GM15510 (cell line): ENCODE results near the gene B4GAT1.

Experiments used
- POLR2A ChIP-seq: IDR thresholded peaks from 3 replicates; pipeline ENCODE4 v1.6.1; 2011; ENCODE audit warnings: borderline replicate concordance; ENCODE audit not compliant: insufficient read length; ENCODE audit errors: extremely low read depth

B4GAT1 gene

GRCh38 chr11:66332371-66333219 lies 14.8 kb downstream of the B4GAT1 start:
- TF ChIP-seq POLR2A = no peak

- no peak for TF ChIP-seq POLR2A
Observed at GRCh38 chr11:66331542-66332370, 15.7 kb downstream of the B4GAT1 start.

DNA sequence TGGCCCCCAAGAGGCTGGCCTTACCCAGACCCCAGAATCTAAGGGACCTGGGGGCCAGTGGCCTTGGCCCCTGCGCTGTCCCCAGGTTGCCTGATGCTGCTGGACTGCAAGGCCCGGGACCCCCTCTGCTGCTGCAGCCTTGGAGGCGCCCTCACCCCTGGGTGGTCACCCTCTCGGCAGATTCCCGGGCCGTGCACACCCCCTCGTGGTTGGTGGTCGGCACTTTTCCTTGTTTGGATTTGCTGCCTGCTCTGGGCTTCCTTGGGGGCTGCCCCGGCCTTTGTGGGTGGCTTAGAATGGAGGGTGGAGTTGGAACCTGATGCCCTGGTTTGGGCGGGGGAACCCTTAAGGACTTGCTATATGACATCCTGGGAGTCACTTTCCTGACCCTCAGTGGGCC lies 16.5 kb downstream of the B4GAT1 start:
- TF ChIP-seq POLR2A = no peak

- TF ChIP-seq POLR2A = no peak
Observed at GRCh38 chr11:66329165-66329673, 18.2 kb downstream of the B4GAT1 start.

DNA sequence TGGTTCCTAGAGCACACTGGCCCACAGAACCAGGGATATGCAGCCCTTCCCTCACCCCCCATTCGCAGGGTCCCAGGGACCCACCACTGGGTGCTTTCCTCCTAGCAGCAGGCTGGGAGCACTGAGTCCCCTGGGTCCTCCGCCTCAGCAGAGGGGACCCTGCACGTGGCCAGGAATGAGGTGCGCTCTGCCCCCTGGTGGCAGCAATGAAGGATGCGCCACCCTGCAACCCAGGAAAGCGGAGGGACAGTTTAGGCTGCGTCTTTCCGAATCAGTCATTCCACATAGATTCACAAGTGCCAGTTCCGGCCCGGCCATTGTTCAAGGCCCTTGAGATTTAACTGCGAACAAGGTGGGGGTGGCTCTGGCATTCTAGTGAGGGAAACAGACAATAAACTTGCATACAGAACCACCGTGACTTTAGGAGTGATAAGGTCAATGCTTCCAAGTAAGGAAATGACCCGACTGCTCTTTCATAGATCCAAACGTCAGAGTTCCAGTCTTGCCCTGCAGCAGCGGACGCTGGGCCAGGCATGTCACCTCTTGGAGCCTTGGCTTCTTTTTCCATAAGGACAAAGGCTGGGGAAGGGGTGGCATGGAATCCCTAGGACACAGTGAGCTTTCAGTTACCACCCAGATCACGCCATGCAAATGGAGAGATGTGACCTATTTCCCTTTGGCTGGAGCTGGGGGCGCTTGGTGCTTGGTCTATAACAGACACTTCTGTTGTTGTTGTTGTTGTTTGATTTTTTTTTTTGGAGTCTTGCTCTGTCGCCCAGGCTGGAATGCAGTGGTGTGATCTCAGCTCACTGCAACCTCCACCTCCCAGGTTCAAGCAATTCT lies 18.9 kb downstream of the B4GAT1 start:
- no peak for TF ChIP-seq POLR2A

DNA sequence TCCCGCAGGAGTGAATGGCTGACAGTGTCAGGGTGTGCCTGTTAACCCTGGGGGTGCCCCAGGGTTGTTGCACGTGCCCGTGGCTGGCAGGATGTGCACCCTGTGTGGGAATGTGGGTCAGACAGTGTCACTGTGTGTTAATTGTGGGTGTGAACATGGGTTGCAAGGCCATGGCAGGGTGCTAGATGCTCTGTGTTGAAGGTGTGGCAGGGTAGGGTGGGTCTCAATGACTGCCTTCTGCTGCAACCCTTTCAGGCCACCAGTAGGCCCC lies 19.5 kb downstream of the B4GAT1 start:
- TF ChIP-seq POLR2A = no peak

GRCh38 chr11:66327171-66328030 lies 20.0 kb downstream of the B4GAT1 start:
- TF ChIP-seq POLR2A = no peak

DNA sequence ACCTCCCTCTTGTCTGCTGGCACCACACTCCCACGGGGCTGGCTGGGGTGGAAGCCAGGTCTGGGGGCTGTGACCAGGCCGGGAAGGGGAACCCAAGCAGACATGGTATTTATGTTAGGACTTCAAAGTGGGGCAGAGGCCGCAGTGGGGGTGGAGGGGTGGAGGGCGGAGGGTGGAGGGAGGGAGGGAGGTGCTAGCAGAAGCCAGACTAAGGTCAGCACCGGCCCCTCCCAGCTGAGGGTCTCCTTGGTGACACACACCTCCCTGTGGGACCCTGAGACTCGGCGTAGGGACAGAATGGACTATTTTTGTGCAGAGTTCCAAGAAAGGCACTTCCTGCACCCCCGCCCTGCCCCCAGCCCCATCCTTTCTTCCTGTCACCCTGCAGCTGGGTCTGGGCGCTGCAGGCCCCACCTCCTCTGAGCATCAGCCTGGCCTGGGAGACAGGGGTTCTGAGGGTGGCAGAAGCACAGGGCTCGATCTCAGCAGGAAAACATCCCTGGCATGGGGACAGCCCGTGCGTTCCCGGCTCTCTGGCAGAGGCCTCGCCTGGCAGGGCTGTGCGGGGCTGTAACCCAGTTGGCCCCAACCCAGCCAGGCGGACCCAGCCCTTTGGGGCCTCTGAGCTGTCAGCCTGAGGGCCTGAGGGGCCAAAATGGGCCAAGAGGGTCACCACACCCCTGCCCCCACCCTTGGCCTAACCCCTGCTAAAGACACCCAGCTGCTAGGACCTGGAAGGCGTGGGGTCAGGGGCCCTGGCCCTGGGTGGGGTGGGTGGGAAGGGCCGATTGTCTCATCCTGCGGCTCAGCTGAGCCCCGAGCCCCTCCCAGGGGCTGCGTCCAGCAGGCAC lies 20.9 kb downstream of the B4GAT1 start:
- no peak for TF ChIP-seq POLR2A

DNA sequence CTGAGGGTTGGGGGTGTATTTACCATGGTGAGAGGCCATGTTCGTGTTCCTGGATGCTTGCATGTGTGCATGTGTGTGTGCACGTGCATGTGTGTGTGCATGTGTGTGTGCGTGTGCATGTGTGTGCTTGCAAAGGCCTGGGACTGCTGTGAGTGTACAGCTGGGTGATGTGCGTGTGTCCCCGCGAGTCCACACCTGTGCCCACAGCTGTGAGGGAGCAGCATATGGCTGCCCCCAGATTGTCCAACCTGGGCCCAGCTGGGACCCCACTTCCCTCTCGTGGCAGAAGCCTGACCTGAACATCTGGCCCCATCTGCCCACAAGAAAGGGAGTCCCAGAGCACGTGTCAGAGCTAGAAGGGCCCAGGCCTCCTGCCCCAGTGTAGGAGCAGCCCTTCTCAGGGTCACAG lies 22.2 kb downstream of the B4GAT1 start:
- no peak for TF ChIP-seq POLR2A

GRCh38 chr11:66324664-66325063 lies 22.8 kb downstream of the B4GAT1 start:
- no peak for TF ChIP-seq POLR2A

DNA sequence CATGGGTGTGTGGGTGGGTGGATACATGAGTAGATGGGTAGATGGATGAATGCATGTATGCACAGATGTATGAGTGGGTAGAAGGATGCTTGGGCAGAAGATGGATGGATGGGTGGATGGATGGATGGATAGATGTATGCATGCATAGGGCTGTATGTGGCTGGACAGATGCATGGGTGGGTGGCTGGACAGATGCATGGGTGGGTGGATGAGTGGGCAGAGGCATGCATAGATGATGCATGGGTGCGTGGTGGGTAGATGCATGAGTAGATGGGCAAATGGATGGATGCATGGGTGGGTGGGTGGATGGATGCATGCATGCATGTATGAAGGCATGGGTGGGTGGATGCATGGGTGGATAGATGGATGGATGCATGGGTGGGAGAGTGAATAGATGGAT lies 23.7 kb downstream of the B4GAT1 start:
- no peak for TF ChIP-seq POLR2A

DNA sequence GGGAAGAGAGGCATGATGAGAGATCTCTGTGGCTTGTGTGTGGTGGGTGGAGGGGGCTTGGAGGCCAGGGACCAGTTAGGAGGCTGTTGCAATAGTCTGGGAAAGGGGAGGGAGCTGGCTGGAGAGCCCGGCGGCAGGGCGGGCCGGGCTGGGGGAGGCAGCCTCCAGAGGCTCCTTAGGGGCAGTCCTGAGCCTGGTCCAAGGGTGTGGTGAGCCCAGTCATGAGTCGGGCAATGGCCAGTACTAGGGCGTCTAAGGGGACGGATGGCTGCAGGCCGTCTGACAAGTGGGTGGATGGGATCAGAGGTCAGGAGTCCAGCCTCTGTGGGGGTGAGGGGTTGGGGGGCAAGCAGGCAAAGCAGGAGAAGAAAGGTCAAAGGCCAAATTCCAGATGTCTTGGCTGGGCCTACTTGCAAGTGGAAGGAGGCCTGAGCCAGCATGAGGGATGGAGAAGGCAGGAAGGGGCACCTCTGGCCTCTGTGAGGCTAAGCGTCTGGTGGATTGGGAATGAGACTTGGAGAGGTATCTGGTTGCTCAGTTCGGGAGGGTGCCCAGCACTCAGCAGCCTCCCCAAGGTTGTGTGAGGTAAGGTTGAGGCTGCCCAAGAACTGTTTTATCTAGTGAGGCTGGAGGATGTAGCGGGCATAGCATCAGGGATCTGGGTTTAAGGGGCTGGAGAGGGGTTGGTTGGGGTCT lies 24.5 kb downstream of the B4GAT1 start:
- no peak for TF ChIP-seq POLR2A

- TF ChIP-seq POLR2A = no peak
Observed at GRCh38 chr11:66321606-66322005, 25.8 kb downstream of the B4GAT1 start.

- no peak for TF ChIP-seq POLR2A
Observed at GRCh38 chr11:66318600-66318970, 28.8 kb downstream of the B4GAT1 start.
